Liver (tissue), 9 donors: ENCODE data around the gene CTXN3. TPM values are rescaled to one million over a fixed set of nuclear protein-coding genes. Genes with fewer than 3 reads are reported as not detected.
"Not testable (repeated sequence)": the region's sequence is repeated elsewhere in the genome, so short reads cannot be mapped to it uniquely, and the experiment has no call there.

ENCODE experiments used
- DNase-seq: peaks from one replicate; pipeline ENCODE4 v3.0.0-alpha.2; 2017; ENCODE audit warnings: low spot score
- H3K27ac ChIP-seq, 2 donors: one replicate each; pipeline ENCODE4 v1.7.0; 2013; ENCODE audit warnings: inconsistent platforms in 2 of 2, low read length in 2 of 2, control low read depth in 1 of 2, low read depth in 1 of 2, mild to moderate bottlenecking in 1 of 2
- H3K27me3 ChIP-seq, 4 donors: one replicate each; pipeline versions ENCODE4 v1.6.1 to v1.7.0; 2013; ENCODE audit warnings: low read length in 3 of 4, inconsistent platforms in 1 of 4, mild to moderate bottlenecking in 1 of 4, moderate library complexity in 1 of 4; ENCODE audit not compliant: control insufficient read depth in 4 of 4, insufficient read depth in 4 of 4
- H3K36me3 ChIP-seq, 4 donors: one replicate each; pipeline versions ENCODE4 v1.6.1 to v1.7.0; 2013; ENCODE audit warnings: low read length in 3 of 4, mild to moderate bottlenecking in 3 of 4, low read depth in 1 of 4, moderate library complexity in 1 of 4; ENCODE audit not compliant: control insufficient read depth in 4 of 4, insufficient read depth in 3 of 4
- H3K4me1 ChIP-seq, 4 donors: one replicate each; pipeline versions ENCODE4 v1.6.1 to v1.7.0; 2013; ENCODE audit warnings: low read length in 3 of 4, mild to moderate bottlenecking in 3 of 4, moderate library complexity in 1 of 4; ENCODE audit not compliant: control insufficient read depth in 4 of 4, insufficient read depth in 4 of 4
- H3K4me3 ChIP-seq, 3 donors: one replicate each; pipeline versions ENCODE4 v1.6.1 to v1.7.0; 2013; ENCODE audit warnings: low read length in 3 of 3, control low read depth in 1 of 3, low read depth in 1 of 3, mild to moderate bottlenecking in 1 of 3
- H3K9ac ChIP-seq, 2 donors: one replicate each; pipeline ENCODE4 v1.7.0; 2013; ENCODE audit warnings: low read length in 2 of 2, mild to moderate bottlenecking in 2 of 2, moderate library complexity in 2 of 2, control low read depth in 1 of 2, low read depth in 1 of 2
- H3K9me3 ChIP-seq, 4 donors: one replicate each; pipeline versions ENCODE4 v1.6.1 to v1.7.0; 2013; ENCODE audit warnings: low read length in 3 of 4; ENCODE audit not compliant: control insufficient read depth in 4 of 4
- CTCF ChIP-seq: fragments of 150-350 bp; IDR thresholded peaks from 2 replicates; pipeline ENCODE4 v1.5.1; 2017; ENCODE audit warnings: improper control_type of control experiment, low read depth, low read length; ENCODE audit not compliant: missing input control
- EGR1 ChIP-seq, 2 donors: IDR thresholded peaks; 2 replicates each; pipeline ENCODE4 v1.6.1; 2016 to 2018; ENCODE audit warnings: antibody characterized with exemption in 2 of 2, low read depth in 2 of 2
- FOXA1 ChIP-seq: IDR thresholded peaks from 2 replicates; pipeline ENCODE4 v1.6.1; 2016; ENCODE audit warnings: antibody characterized with exemption
- FOXA2 ChIP-seq: IDR thresholded peaks from 2 replicates; pipeline ENCODE4 v1.6.1; 2016; ENCODE audit warnings: antibody characterized with exemption
- GABPA ChIP-seq, 2 donors: IDR thresholded peaks in 1 of 2; conservative IDR thresholded peaks in 1 of 2; 2 replicates each; pipeline ENCODE4 v1.6.1; 2016; ENCODE audit warnings: antibody characterized with exemption in 2 of 2, mild to moderate bottlenecking in 1 of 2, moderate library complexity in 1 of 2
- NR2F2 ChIP-seq: IDR thresholded peaks from 2 replicates; pipeline ENCODE4 v1.6.1; 2016; ENCODE audit warnings: antibody characterized with exemption
- RXRA ChIP-seq, 2 donors: IDR thresholded peaks; 2 replicates each; pipeline ENCODE4 v1.6.1; 2017 to 2018; ENCODE audit warnings: antibody characterized with exemption in 2 of 2, mild to moderate bottlenecking in 1 of 2
- SP1 ChIP-seq: IDR thresholded peaks from 2 replicates; pipeline ENCODE4 v1.6.1; 2018; ENCODE audit warnings: antibody characterized with exemption, mild to moderate bottlenecking
- ZBTB33 ChIP-seq: IDR thresholded peaks from 2 replicates; pipeline ENCODE4 v1.6.1; 2016; ENCODE audit warnings: antibody characterized with exemption
- WGBS: extraction: QIAGEN DNeasy Blood & Tissue Kit; methylation state at CpG from one replicate; pipeline ENCODE4 v1.1.7; 2013; 5-methylcytosine and 5-hydroxymethylcytosine counted together
- polyA plus RNA-seq, 2 donors: library from polyadenylated mRNA; stranded (reverse) in 1 of 2; unstranded in 1 of 2; fragments of 200-250 nt in 1 of 2; fragments of >200 nt in 1 of 2; fragmentation: Nextera tagmentation in 1 of 2; extraction: Ambion mirVana in 1 of 2; gene quantifications; one replicate each; pipeline versions ENCODE4 v1.2.1 to v1.2.3, GENCODE V29; 2013 to 2015
- total RNA-seq, 2 donors: library from RNA; depleted of rRNA; stranded (reverse); fragments of >200 nt; gene quantifications; one replicate each; pipeline ENCODE4 v1.2.3, GENCODE V29; 2014
- TF ChIP-seq, protein P1 (sequence below): IDR thresholded peaks from 2 replicates; pipeline ENCODE4 v1.6.1; 2016; ENCODE audit warnings: antibody characterized with exemption, mild to moderate bottlenecking
- donor health status: healthy.
- donor health status: healthy.
- donor health status: healthy.
- donor health status: healthy.
- donor health status: healthy.

Gene CTXN3
- total and polyA plus RNA-seq, 4 donors: not detected

DNA sequence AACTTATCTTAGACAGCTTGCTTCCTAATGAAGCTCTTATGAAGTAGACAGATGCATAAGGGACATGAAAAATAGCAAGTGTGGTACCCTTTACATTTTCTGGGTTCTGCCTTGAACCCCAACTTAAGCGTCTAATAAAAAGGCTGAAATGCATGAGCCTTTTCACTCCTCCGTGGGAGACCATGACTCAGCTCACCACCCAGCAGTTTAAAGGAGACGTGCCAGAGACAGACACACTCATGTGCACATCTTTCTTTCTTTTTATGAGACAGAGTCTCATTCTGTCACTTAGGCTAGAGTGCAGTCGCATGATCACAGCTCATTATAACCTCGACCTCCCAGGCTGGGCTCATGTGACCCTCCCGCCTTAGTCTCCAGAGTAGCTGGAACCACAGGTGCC, 22.3 kb downstream of the CTXN3 start:
- WGBS: 86% methylated on average over 6 of the region's 6 CpGs
- Histone ChIP-seq H3K9me3 (no peaks in the 10 kb centered on the region), H3K9ac (no peak overlapping the region), H3K4me3 (no peak overlapping the region), H3K36me3 (no peaks in the 10 kb centered on the region), H3K27ac (no peak overlapping the region), H3K27me3 (no peaks in the 10 kb centered on the region), H3K4me1 (no peaks in the 10 kb centered on the region)
- DNase-seq: no peak
- no peak for TF ChIP-seq RXRA (IDR thresholded peaks at IDR 0.05)

- H3K4me3 ChIP-seq: no peak overlapping the region
- H3K9me3 ChIP-seq: no peaks in the 10 kb centered on the region
- H3K36me3 ChIP-seq: no peaks in the 10 kb centered on the region
- no peaks in the 10 kb centered on the region for H3K27me3 ChIP-seq
- H3K27ac ChIP-seq: no peak overlapping the region
- H3K9ac ChIP-seq: no peak overlapping the region
- 78% methylated on average over 2 of the region's 2 CpGs for WGBS
- no peak for TF ChIP-seq NR2F2
- DNase-seq: no peak
- no peaks in the 10 kb centered on the region for H3K4me1 ChIP-seq
Observed at GRCh38 chr5:127673117-127673800, 24.4 kb downstream of the CTXN3 start.

DNA sequence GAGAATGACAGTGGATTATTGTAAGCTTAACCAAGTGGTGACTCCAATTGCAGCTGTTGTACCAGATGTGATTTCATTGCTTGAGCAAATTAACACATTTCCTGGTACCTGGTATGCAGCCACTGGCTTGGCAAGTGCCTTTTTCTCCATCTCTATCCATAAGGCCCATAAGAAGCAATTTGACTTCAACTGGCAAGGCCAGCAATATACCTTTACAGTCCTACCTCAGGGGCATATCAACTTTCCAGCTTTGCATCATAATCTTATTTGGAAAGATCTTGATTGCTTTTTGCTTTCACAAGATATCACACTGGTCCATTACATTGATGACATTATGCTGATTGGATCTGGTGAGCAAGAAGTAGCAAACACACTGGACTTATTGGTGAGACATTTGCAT, 28.1 kb downstream of the CTXN3 start:
- H3K27ac ChIP-seq, DNase-seq, H3K36me3 ChIP-seq, H3K9ac ChIP-seq, H3K4me1 ChIP-seq, H3K27me3 ChIP-seq, H3K9me3 ChIP-seq, H3K4me3 ChIP-seq: not testable (repeated sequence)

GRCh38 chr5:127679691-127680330, 30.9 kb downstream of the CTXN3 start:
- WGBS: 81% methylated on average over 3 of the region's 3 CpGs

DNA sequence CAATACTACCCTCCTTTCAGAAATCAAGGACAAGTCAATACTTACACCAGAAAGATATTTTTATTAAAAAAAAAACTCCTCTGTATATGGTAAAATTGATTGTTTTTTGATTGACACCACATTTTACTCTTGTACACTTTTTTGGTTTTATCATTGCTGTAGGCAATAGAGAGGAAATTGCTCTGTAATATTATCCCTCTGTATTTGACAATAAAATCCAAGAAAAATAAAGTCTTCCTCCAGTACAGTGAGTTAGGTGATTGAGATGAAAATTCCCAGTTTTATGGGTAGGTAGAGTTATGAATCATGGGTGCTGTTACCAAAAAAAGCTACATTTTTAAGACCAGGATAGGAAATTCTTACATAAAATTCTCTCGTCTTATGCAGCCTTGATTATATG, 31.7 kb downstream of the CTXN3 start:
- H3K36me3 ChIP-seq: no peaks in the 10 kb centered on the region
- no peak for DNase-seq
- H3K27ac ChIP-seq: no peak overlapping the region
- WGBS: 78% methylated on average over 1 of the region's 1 CpG
- no peak overlapping the region for H3K9ac ChIP-seq
- H3K27me3 ChIP-seq: no peaks in the 10 kb centered on the region
- no peaks in the 10 kb centered on the region for H3K4me1 ChIP-seq
- H3K9me3 ChIP-seq: peaks cover 0 to 2% (median 0%) of the 10 kb centered on the region in 4 donors
- no peak overlapping the region for H3K4me3 ChIP-seq
- TF ChIP-seq CTCF (no peak), NR2F2 (no peak), ZBTB33 (no peak), FOXA2 (no peak), GABPA (IDR thresholded peaks at IDR 0.05 in 1 of 2, conservative IDR thresholded peaks at IDR 0.05 in 1 of 2) (no peak), EGR1 (IDR thresholded peaks at IDR 0.05; ENCODE audit: low read depth in 2 of 2) (no peak), FOXA1 (no peak), RXRA (IDR thresholded peaks at IDR 0.05) (no peak), SP1 (no peak)
- TF ChIP-seq, protein P1, sequence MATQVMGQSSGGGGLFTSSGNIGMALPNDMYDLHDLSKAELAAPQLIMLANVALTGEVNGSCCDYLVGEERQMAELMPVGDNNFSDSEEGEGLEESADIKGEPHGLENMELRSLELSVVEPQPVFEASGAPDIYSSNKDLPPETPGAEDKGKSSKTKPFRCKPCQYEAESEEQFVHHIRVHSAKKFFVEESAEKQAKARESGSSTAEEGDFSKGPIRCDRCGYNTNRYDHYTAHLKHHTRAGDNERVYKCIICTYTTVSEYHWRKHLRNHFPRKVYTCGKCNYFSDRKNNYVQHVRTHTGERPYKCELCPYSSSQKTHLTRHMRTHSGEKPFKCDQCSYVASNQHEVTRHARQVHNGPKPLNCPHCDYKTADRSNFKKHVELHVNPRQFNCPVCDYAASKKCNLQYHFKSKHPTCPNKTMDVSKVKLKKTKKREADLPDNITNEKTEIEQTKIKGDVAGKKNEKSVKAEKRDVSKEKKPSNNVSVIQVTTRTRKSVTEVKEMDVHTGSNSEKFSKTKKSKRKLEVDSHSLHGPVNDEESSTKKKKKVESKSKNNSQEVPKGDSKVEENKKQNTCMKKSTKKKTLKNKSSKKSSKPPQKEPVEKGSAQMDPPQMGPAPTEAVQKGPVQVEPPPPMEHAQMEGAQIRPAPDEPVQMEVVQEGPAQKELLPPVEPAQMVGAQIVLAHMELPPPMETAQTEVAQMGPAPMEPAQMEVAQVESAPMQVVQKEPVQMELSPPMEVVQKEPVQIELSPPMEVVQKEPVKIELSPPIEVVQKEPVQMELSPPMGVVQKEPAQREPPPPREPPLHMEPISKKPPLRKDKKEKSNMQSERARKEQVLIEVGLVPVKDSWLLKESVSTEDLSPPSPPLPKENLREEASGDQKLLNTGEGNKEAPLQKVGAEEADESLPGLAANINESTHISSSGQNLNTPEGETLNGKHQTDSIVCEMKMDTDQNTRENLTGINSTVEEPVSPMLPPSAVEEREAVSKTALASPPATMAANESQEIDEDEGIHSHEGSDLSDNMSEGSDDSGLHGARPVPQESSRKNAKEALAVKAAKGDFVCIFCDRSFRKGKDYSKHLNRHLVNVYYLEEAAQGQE: no peak

More at GRCh38 chr5:127679691-127680330, 30.9 kb downstream of the CTXN3 start:
- not testable (repeated sequence) for H3K27ac ChIP-seq, H3K36me3 ChIP-seq, H3K4me3 ChIP-seq, H3K9me3 ChIP-seq, H3K9ac ChIP-seq, H3K4me1 ChIP-seq, DNase-seq, H3K27me3 ChIP-seq
